SK-N-SH treated with all-trans-retinoic acid at 6 μM for 48 hours (cell line): ENCODE data around the gene ASNSD1.

Experiments used
- ATAC-seq: fragments of 200-7000 bp; cut with Tn5 transposase; 3 replicates; pipeline ENCODE4 v1.9.1; 2020; ENCODE audit warnings: mild to moderate bottlenecking, moderate library complexity
- ARNTL ChIP-seq: fragments of 450-650 bp; formaldehyde crosslinking; IDR thresholded peaks from 2 replicates; pipeline ENCODE4 v1.5.0; 2020; ENCODE audit warnings: low read depth, mild to moderate bottlenecking, moderate library complexity, borderline replicate concordance
- BACH2 ChIP-seq: fragments of 250-450 bp; sonication (Bioruptor Pico); IDR thresholded peaks from 2 replicates; pipeline ENCODE4 v1.9.0; 2021; ENCODE audit warnings: mild to moderate bottlenecking, borderline replicate concordance
- CREB5 ChIP-seq: fragments of 250-450 bp; sonication (Bioruptor Pico); IDR thresholded peaks from 2 replicates; pipeline ENCODE4 v1.5.1; 2020; ENCODE audit warnings: low read depth, mild to moderate bottlenecking, moderate library complexity
- CSDC2 ChIP-seq: fragments of 250-450 bp; sonication (Bioruptor Pico); IDR thresholded peaks from 2 replicates; pipeline ENCODE4 v1.5.0; 2020; ENCODE audit warnings: mild to moderate bottlenecking, moderate library complexity
- ESRRG ChIP-seq: fragments of 250-450 bp; sonication (Bioruptor Pico); IDR thresholded peaks from 2 replicates; pipeline ENCODE4 v1.6.1; 2021; ENCODE audit warnings: mild to moderate bottlenecking
- GLIS3 ChIP-seq: fragments of 250-450 bp; sonication (Bioruptor Pico); IDR thresholded peaks from 2 replicates; pipeline ENCODE4 v1.5.0; 2020; ENCODE audit warnings: mild to moderate bottlenecking, moderate library complexity
- ISL1 ChIP-seq: fragments of 250-450 bp; sonication (Bioruptor Pico); IDR thresholded peaks from 2 replicates; pipeline ENCODE4 v2.1.2; 2022; ENCODE audit warnings: mild to moderate bottlenecking, moderate library complexity
- OSR1 ChIP-seq: fragments of 250-450 bp; sonication (Bioruptor Pico); IDR thresholded peaks from 2 replicates; pipeline ENCODE4 v1.8.0; 2022; ENCODE audit warnings: moderate library complexity, mild to moderate bottlenecking, inconsistent platforms
- PATZ1 ChIP-seq: fragments of 250-450 bp; sonication (Bioruptor Pico); IDR thresholded peaks from 2 replicates; pipeline ENCODE4 v1.8.0; 2020; ENCODE audit warnings: mild to moderate bottlenecking, moderate library complexity, borderline replicate concordance
- PPARA ChIP-seq: fragments of 250-450 bp; sonication (Bioruptor Pico); IDR thresholded peaks from 2 replicates; pipeline ENCODE4 v1.5.0; 2020; ENCODE audit warnings: mild to moderate bottlenecking, borderline replicate concordance
- RARB ChIP-seq: fragments of 250-450 bp; sonication (Bioruptor Pico); IDR thresholded peaks from 2 replicates; pipeline ENCODE4 v1.8.0; 2021; ENCODE audit warnings: mild to moderate bottlenecking, moderate library complexity
- SNAI2 ChIP-seq: fragments of 250-450 bp; sonication (Bioruptor Pico); IDR thresholded peaks from 2 replicates; pipeline ENCODE4 v1.5.0; 2020; ENCODE audit warnings: mild to moderate bottlenecking, moderate library complexity
- TCF4 ChIP-seq: fragments of 250-450 bp; sonication (Bioruptor Pico); IDR thresholded peaks from 2 replicates; pipeline ENCODE4 v1.8.0; 2021; ENCODE audit warnings: mild to moderate bottlenecking, moderate library complexity, borderline replicate concordance
- TOX ChIP-seq: fragments of 250-450 bp; sonication (Bioruptor Pico); IDR thresholded peaks from 2 replicates; pipeline ENCODE4 v1.8.0; 2021; ENCODE audit warnings: mild to moderate bottlenecking, moderate library complexity, borderline replicate concordance
- TSHZ2 ChIP-seq: fragments of 250-450 bp; sonication (Bioruptor Pico); IDR thresholded peaks from 2 replicates; pipeline ENCODE4 v1.5.0; 2020; ENCODE audit warnings: mild to moderate bottlenecking, moderate library complexity
- ZC3H10 ChIP-seq: fragments of 250-450 bp; sonication (Bioruptor Pico); IDR thresholded peaks from 2 replicates; pipeline ENCODE4 v1.5.1; 2021; ENCODE audit warnings: mild to moderate bottlenecking, moderate library complexity
- ZFP3 ChIP-seq: fragments of 250-450 bp; sonication (Bioruptor Pico); IDR thresholded peaks from 2 replicates; pipeline ENCODE4 v1.5.0; 2020; ENCODE audit warnings: mild to moderate bottlenecking, moderate library complexity
- ZFP30 ChIP-seq: fragments of 450-650 bp; formaldehyde crosslinking; IDR thresholded peaks from 2 replicates; pipeline ENCODE4 v1.5.0; 2022; ENCODE audit warnings: mild to moderate bottlenecking, moderate library complexity
- ZNF565 ChIP-seq: fragments of 450-650 bp; formaldehyde crosslinking; conservative IDR thresholded peaks from 2 replicates; pipeline ENCODE4 v1.5.0; 2020; ENCODE audit warnings: low read depth, mild to moderate bottlenecking, moderate library complexity
- ZNF70 ChIP-seq: fragments of 450-650 bp; formaldehyde crosslinking; IDR thresholded peaks from 2 replicates; pipeline ENCODE4 v1.5.0; 2020; ENCODE audit warnings: mild to moderate bottlenecking, moderate library complexity
- ZNF8 ChIP-seq: fragments of 450-650 bp; formaldehyde crosslinking; IDR thresholded peaks from 2 replicates; pipeline ENCODE4 v1.5.0; 2020; ENCODE audit warnings: mild to moderate bottlenecking, moderate library complexity
- TF ChIP-seq, protein P1 (sequence below): fragments of 250-450 bp; sonication (Bioruptor Pico); IDR thresholded peaks from 2 replicates; pipeline ENCODE4 v1.5.1; 2021; ENCODE audit warnings: mild to moderate bottlenecking, moderate library complexity
- TF ChIP-seq, protein P2 (sequence below): fragments of 250-450 bp; sonication (Bioruptor Pico); IDR thresholded peaks from 2 replicates; pipeline ENCODE4 v1.8.0; 2021; ENCODE audit warnings: low read depth, mild to moderate bottlenecking, moderate library complexity, borderline replicate concordance

Gene ASNSD1

DNA sequence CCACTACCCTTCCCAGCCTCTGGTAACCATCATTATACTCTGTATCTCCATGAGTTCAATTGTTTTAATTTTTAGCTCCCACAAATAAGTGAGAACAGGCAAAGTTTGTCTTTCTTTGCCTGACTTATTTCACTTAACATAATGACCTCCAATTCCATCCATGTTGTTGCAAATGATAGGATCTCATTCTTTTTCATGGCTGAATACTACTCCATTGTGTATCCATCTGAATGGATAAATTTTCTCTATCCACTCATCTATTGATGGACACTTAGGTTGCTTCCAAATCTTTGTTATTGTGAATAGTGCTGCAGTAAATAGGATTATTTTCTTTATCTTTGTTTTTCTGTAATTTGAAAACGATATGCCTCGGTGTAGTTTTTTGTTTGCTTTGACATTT, 39.4 kb downstream of the ASNSD1 start:
- ATAC-seq, result no peak
- TF ChIP-seq BACH2 (CRISPR knock-in tag) (no peak), ARNTL (no peak), ZNF70 (CRISPR knock-in tag) (no peak), PATZ1 (CRISPR knock-in tag) (no peak), ZFP30 (no peak), ZC3H10 (CRISPR knock-in tag) (no peak), GLIS3 (CRISPR knock-in tag) (no peak), SNAI2 (CRISPR knock-in tag) (no peak), OSR1 (CRISPR knock-in tag) (no peak), TOX (no peak), ESRRG (CRISPR knock-in tag) (no peak), ZFP3 (no peak), ZNF8 (CRISPR knock-in tag) (no peak), TCF4 (CRISPR knock-in tag) (no peak), TSHZ2 (CRISPR knock-in tag) (no peak), CREB5 (no peak), CSDC2 (no peak), PPARA (CRISPR knock-in tag) (no peak)
- TF ChIP-seq, protein P1, sequence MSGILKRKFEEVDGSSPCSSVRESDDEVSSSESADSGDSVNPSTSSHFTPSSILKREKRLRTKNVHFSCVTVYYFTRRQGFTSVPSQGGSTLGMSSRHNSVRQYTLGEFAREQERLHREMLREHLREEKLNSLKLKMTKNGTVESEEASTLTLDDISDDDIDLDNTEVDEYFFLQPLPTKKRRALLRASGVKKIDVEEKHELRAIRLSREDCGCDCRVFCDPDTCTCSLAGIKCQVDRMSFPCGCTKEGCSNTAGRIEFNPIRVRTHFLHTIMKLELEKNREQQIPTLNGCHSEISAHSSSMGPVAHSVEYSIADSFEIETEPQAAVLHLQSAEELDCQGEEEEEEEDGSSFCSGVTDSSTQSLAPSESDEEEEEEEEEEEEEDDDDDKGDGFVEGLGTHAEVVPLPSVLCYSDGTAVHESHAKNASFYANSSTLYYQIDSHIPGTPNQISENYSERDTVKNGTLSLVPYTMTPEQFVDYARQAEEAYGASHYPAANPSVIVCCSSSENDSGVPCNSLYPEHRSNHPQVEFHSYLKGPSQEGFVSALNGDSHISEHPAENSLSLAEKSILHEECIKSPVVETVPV (CRISPR knock-in tag), result no peak

DNA sequence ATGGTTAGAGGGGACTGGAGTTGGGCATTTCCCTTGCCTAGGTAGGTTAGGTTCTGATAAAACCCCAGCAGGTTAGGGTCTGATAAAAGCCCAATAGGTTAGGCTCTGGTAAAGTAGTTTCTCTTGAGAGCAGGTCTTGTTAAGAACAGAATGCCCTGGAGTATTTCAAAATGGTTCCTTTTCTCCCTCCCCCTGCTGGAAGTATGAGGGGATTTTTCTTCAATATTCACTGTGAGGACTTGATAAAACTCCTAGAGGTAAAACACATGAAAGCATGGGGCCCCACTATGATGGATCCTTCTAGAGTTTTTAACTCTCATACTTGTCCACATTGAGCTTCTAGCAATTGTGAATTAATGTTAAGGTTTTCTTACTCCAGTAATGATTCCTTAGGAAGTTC, 40.8 kb downstream of the ASNSD1 start:
- TF ChIP-seq TOX (no peak), ISL1 (CRISPR knock-in tag) (no peak), SNAI2 (CRISPR knock-in tag) (no peak), RARB (CRISPR knock-in tag) (no peak), ZFP3 (no peak), PATZ1 (CRISPR knock-in tag) (no peak), ZNF565 (CRISPR knock-in tag) (no peak), ARNTL (no peak)
- TF ChIP-seq, protein P2, sequence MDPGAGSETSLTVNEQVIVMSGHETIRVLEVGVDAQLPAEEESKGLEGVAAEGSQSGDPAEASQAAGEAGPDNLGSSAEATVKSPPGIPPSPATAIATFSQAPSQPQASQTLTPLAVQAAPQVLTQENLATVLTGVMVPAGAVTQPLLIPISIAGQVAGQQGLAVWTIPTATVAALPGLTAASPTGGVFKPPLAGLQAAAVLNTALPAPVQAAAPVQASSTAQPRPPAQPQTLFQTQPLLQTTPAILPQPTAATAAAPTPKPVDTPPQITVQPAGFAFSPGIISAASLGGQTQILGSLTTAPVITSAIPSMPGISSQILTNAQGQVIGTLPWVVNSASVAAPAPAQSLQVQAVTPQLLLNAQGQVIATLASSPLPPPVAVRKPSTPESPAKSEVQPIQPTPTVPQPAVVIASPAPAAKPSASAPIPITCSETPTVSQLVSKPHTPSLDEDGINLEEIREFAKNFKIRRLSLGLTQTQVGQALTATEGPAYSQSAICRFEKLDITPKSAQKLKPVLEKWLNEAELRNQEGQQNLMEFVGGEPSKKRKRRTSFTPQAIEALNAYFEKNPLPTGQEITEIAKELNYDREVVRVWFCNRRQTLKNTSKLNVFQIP (CRISPR knock-in tag), result no peak
- TF ChIP-seq, all 23 proteins: peak for 0
- no peak; the same call in 2 of the 3 replicates for ATAC-seq
